Stimulated activated effector memory CD8-positive, alpha-beta T cell treated with anti-CD3 and anti-CD28 coated beads, Interleukin-12 subunit alpha, Interleukin-12 subunit beta, amount 100 ng/mL, for 72 hours (primary cell): Measurements from ENCODE around the gene TARDBP.
"Not testable (repeated sequence)": the region's sequence is repeated elsewhere in the genome, so short reads cannot be mapped to it uniquely, and the experiment has no call there.

Experiments used
- ATAC-seq: fragments of 150-1000 bp; cut with Tn5 transposase; 2 replicates; pipeline ENCODE4 v1.10.0; 2021
- DNase-seq, 2 donors: peaks; one replicate each; pipeline ENCODE4 v3.0.0; 2021 to 2022; ENCODE audit warnings: low spot score in 2 of 2
- H3K27ac Mint-ChIP-seq: one replicate; pipeline ENCODE4 v1.8.0; 2022; ENCODE audit warnings: mild to moderate bottlenecking, mixed read lengths
- H3K36me3 Mint-ChIP-seq: one replicate; pipeline ENCODE4 v1.8.0; 2022; ENCODE audit warnings: mild to moderate bottlenecking, mixed read lengths
- H3K4me1 Mint-ChIP-seq: one replicate; pipeline ENCODE4 v1.8.0; 2022; ENCODE audit warnings: mixed read lengths
- H3K4me3 Mint-ChIP-seq: one replicate; pipeline ENCODE4 v1.8.0; 2022; ENCODE audit warnings: mild to moderate bottlenecking, mixed read lengths
- H3K9me3 Mint-ChIP-seq: one replicate; pipeline ENCODE4 v1.8.0; 2022; ENCODE audit warnings: mixed read lengths

TARDBP gene

GRCh38 chr1:11072216-11072917 is 59.9 kb downstream of the TARDBP start:
- Mint-ChIP-seq H3K9me3 (no peaks in the 10 kb centered on the region), H3K27ac (peak overlapping the region; percentile 72), H3K4me1 (peaks cover 17% of the 10 kb centered on the region)

DNA sequence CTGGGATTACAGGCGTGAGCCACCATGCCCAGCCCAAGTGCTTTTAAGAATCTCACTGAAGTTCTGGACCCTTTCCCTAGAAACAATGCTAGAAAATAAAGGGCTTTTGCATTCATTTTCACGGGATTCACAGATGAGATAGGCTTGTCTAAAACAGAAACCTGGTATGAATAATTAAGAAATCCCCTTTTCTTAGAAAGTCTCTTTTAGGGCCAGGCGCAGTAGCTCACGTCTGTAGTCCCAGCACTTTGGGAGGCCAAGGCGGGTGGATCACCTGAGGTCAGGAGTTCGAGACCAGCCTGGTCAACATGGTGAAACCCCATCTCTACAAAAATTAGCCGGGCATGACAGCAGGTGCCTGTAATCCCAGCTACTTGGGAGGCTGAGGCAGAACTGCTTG is 60.9 kb downstream of the TARDBP start:
- H3K9me3 Mint-ChIP-seq, H3K4me3 Mint-ChIP-seq, DNase-seq: not testable (repeated sequence)
- peak; percentile 76 for ATAC-seq
- peak overlapping the region; percentile 72 for H3K27ac Mint-ChIP-seq
- H3K4me1 Mint-ChIP-seq: peaks cover 17% of the 10 kb centered on the region
- H3K36me3 Mint-ChIP-seq: peaks cover 100% of the 10 kb centered on the region

More at GRCh38 chr1:11072216-11072917, 59.9 kb downstream of the TARDBP start:
- peaks cover 100% of the 10 kb centered on the region for H3K36me3 Mint-ChIP-seq
- H3K4me3 Mint-ChIP-seq: no peak overlapping the region
- no peak for DNase-seq
- ATAC-seq: peak; percentile 49
